HG03439 (cell line): ENCODE data around the gene HMGB4.

Source experiments
- ATAC-seq: cut with Tn5 transposase; IDR thresholded peaks from one replicate; pipeline ENCODE4 v1.9.1; 2021; ENCODE audit warnings: mild to moderate bottlenecking, moderate library complexity; ENCODE audit not compliant: unreplicated experiment

HMGB4 gene

GRCh38 chr1:33897092-33897725, 33.3 kb downstream of the HMGB4 start:
- no peak for ATAC-seq

- ATAC-seq: no peak
Measured at GRCh38 chr1:33898406-33898805, 34.5 kb downstream of the HMGB4 start.

- no peak for ATAC-seq
Measured at GRCh38 chr1:33898881-33899280, 35.0 kb downstream of the HMGB4 start.

- ATAC-seq: no peak
Measured at GRCh38 chr1:33899746-33900145, 35.9 kb downstream of the HMGB4 start.

- ATAC-seq: peak; percentile 69
Measured at GRCh38 chr1:33902486-33903209, 38.8 kb downstream of the HMGB4 start.

- ATAC-seq: peak; percentile 48
Measured at GRCh38 chr1:33903210-33903589, 39.3 kb downstream of the HMGB4 start.

GRCh38 chr1:33905241-33905640, 41.4 kb downstream of the HMGB4 start:
- no peak for ATAC-seq

- no peak for ATAC-seq
Measured at GRCh38 chr1:33906156-33906555, 42.3 kb downstream of the HMGB4 start.

- no peak for ATAC-seq
Measured at GRCh38 chr1:33908324-33908956, 44.6 kb downstream of the HMGB4 start.
